GM10266 (cell line): ENCODE results near the gene BACH2.

ENCODE experiments used
- DNase-seq: peaks from one replicate; pipeline ENCODE4 v3.0.0; 2012; ENCODE audit errors: extremely low spot score
- TF ChIP-seq, protein P1 (sequence below): IDR thresholded peaks from 2 replicates; pipeline ENCODE4 v1.5.1; 2012; ENCODE audit warnings: mild to moderate bottlenecking, low read depth; ENCODE audit not compliant: control insufficient read depth, insufficient read depth; ENCODE audit errors: missing control alignments

BACH2 gene

GRCh38 chr6:90148867-90149266 is 147.8 kb downstream of the BACH2 start:
- TF ChIP-seq, protein P1, sequence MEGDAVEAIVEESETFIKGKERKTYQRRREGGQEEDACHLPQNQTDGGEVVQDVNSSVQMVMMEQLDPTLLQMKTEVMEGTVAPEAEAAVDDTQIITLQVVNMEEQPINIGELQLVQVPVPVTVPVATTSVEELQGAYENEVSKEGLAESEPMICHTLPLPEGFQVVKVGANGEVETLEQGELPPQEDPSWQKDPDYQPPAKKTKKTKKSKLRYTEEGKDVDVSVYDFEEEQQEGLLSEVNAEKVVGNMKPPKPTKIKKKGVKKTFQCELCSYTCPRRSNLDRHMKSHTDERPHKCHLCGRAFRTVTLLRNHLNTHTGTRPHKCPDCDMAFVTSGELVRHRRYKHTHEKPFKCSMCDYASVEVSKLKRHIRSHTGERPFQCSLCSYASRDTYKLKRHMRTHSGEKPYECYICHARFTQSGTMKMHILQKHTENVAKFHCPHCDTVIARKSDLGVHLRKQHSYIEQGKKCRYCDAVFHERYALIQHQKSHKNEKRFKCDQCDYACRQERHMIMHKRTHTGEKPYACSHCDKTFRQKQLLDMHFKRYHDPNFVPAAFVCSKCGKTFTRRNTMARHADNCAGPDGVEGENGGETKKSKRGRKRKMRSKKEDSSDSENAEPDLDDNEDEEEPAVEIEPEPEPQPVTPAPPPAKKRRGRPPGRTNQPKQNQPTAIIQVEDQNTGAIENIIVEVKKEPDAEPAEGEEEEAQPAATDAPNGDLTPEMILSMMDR: no peak
- DNase-seq: no peak

GRCh38 chr6:90146921-90147649 is 149.6 kb downstream of the BACH2 start:
- DNase-seq: no peak
- TF ChIP-seq, protein P1: no peak

DNA sequence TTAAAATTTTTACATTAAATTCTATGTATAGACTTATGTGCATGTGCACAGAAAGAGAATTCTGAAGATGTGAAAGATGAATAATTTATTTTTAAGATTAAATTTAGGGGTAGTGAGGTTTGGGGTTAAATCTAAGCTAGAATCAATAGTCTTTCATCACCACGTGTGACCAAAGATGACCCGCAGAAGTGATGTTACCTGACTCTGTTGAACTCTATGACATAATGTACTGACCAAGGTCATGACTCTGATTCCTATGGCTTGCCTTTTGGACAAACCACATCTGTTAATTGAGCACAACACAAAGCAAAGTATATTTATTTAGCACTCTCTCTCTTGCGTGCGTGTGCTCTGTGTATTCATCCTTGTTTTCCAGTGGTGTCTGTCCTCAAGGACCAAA is 150.6 kb downstream of the BACH2 start:
- DNase-seq: no peak
- TF ChIP-seq, protein P1: no peak

DNA sequence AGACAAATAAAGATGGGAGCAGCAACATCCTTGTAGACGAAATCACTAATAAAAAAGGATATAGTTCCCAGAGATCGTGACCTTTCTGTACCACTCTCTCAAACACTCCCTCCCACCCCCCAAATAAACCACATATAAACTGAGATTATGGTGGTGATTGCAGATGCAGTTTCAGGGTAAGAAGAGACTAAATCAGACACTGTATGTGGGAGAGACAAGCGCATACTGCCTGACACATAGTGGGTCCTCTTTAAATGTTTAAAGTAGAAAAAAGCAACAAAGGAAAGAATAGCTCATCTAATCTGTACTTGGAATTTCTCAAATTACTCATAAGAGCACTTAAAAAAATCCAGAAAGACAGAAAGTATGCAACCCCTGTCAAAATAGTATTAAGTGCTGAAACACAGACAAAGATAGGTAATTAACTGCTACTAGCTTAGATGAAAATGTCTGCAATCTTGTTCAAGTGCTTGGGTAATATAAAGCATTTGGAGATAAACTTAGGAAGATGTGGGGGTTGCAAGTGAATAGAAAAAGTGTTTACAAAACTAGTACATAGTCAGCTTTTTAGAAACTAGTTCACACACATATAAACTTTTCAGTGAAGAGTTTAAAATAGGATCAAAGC is 151.6 kb downstream of the BACH2 start:
- TF ChIP-seq, protein P1: no peak
- no peak for DNase-seq

DNA sequence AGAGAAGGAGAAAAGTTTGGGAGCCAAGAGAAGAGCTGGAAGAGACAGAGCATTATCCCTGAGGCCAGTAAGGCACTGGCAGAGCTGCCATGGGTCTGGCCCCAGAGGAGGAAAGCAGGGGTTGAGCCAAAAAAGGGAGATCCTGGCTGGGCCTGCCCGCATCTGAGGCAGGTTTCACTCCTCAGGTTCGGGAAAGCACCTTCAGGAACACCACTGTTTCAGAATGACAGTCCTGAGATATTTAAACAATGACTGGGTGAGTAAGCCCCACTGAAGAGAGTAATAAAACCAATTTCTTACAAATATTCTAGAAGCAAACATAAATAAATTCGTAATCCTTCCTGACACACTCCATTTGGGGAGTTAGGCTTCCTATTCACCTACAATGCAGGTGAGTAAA is 152.2 kb downstream of the BACH2 start:
- TF ChIP-seq, protein P1: no peak
- no peak for DNase-seq

DNA sequence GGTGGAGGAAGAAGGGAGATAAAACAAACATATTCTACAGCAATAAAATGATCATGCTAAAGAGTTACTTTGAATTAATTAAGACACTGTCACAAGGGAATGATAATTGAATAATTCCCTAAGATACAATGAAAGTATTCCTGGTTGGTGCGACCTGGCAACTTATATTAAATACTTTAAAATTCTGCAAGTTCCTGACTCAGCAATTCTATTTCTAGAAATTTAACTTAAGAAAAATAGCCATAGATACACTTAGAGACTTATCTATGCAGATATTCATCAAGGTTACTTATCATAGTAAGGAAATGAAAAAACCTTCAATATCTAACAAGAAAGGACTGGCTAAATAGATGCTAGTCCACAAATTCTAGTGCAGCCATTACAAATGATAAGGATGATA is 156.0 kb downstream of the BACH2 start:
- DNase-seq: no peak

More for the DNA sequence above, 156.0 kb downstream of the BACH2 start:
- TF ChIP-seq, protein P1: no peak
